GM23338 (cell line): ENCODE data around the gene RDH8. TPM values are rescaled to one million over a fixed set of nuclear protein-coding genes. Genes with fewer than 3 reads are reported as not detected.

Experiments used
- ATAC-seq: fragments of 200-7000 bp; cut with Tn5 transposase; 3 replicates; pipeline ENCODE4 v1.9.1; 2020
- DNase-seq: peaks from one replicate; pipeline ENCODE4 v3.0.0-alpha.2; 2015; ENCODE audit warnings: low spot score
- H2AFZ ChIP-seq: fragments of 200-600 bp; sonication (generic); 2 replicates; pipeline ENCODE4 v1.8.0; 2016; ENCODE audit warnings: antibody characterized with exemption, mild to moderate bottlenecking, moderate library complexity
- H3F3A ChIP-seq: fragments of 200-600 bp; sonication (generic); replicated peaks from 2 replicates; pipeline ENCODE4 v1.8.0; 2017; ENCODE audit warnings: antibody characterized with exemption, mixed run types, low read depth
- H3K27ac ChIP-seq: fragments of 200-600 bp; sonication (generic); 2 replicates; pipeline ENCODE4 v1.6.1; 2016; ENCODE audit warnings: low read depth
- H3K27me3 ChIP-seq: fragments of 200-600 bp; sonication (generic); 2 replicates; pipeline ENCODE4 v1.8.0; 2016; ENCODE audit warnings: mild to moderate bottlenecking, mixed run types, moderate library complexity; ENCODE audit not compliant: insufficient read depth
- H3K36me3 ChIP-seq: fragments of 200-600 bp; sonication (generic); 2 replicates; pipeline ENCODE4 v1.8.0; 2016; ENCODE audit warnings: mild to moderate bottlenecking; ENCODE audit not compliant: insufficient read depth
- H3K4me1 ChIP-seq: fragments of 200-600 bp; sonication (generic); 2 replicates; pipeline ENCODE4 v1.8.0; 2016; ENCODE audit warnings: mild to moderate bottlenecking, moderate library complexity; ENCODE audit not compliant: insufficient read depth
- H3K4me2 ChIP-seq: fragments of 200-600 bp; sonication (generic); 2 replicates; pipeline ENCODE4 v1.7.1; 2017; ENCODE audit warnings: mixed run types
- H3K4me3 ChIP-seq: fragments of 200-600 bp; sonication (generic); 2 replicates; pipeline ENCODE4 v1.6.1; 2016; ENCODE audit warnings: mixed run types
- H3K79me2 ChIP-seq: fragments of 200-600 bp; sonication (generic); replicated peaks from 2 replicates; pipeline ENCODE4 v1.8.0; 2017; ENCODE audit warnings: mild to moderate bottlenecking; ENCODE audit not compliant: insufficient read depth
- H3K9me2 ChIP-seq: fragments of 200-600 bp; sonication (generic); 2 replicates; pipeline ENCODE4 v1.8.0; 2017; ENCODE audit not compliant: insufficient read depth
- H4K20me1 ChIP-seq: fragments of 200-600 bp; sonication (generic); replicated peaks from 2 replicates; pipeline ENCODE4 v1.8.0; 2017; ENCODE audit warnings: mild to moderate bottlenecking; ENCODE audit not compliant: insufficient read depth
- H3K27ac Mint-ChIP-seq: 2 replicates; pipeline ENCODE4 v1.8.0; 2020; ENCODE audit warnings: inconsistent platforms, mild to moderate bottlenecking, moderate library complexity, mixed read lengths
- H3K27me3 Mint-ChIP-seq: 3 replicates; pipeline ENCODE4 v1.8.0; 2022; ENCODE audit warnings: low read depth, mild to moderate bottlenecking, moderate library complexity, mixed read lengths, inconsistent platforms; ENCODE audit not compliant: insufficient read depth, poor library complexity
- H3K36me3 Mint-ChIP-seq: 3 replicates; pipeline ENCODE4 v1.8.0; 2021; ENCODE audit warnings: low read depth, mild to moderate bottlenecking, inconsistent platforms, moderate library complexity, mixed read lengths
- H3K4me1 Mint-ChIP-seq: 3 replicates; pipeline ENCODE4 v1.8.0; 2020; ENCODE audit warnings: mild to moderate bottlenecking, inconsistent platforms, mixed read lengths
- H3K4me3 Mint-ChIP-seq: 3 replicates; pipeline ENCODE4 v1.8.0; 2021; ENCODE audit warnings: moderate library complexity, mild to moderate bottlenecking, inconsistent platforms, mixed read lengths
- H3K9me3 Mint-ChIP-seq: 3 replicates; pipeline ENCODE4 v1.8.0; 2020; ENCODE audit warnings: moderate library complexity, mild to moderate bottlenecking, inconsistent platforms, mixed read lengths
- CREB1 ChIP-seq: fragments of 250-450 bp; sonication (Bioruptor Pico); IDR thresholded peaks from 2 replicates; pipeline ENCODE4 v1.5.0; 2020; ENCODE audit warnings: low read depth, mild to moderate bottlenecking, moderate library complexity
- ETS1 ChIP-seq: IDR thresholded peaks from 2 replicates; pipeline ENCODE4 v1.6.1; 2016; ENCODE audit warnings: antibody characterized with exemption
- EZH2phosphoT487 ChIP-seq: fragments of 200-600 bp; sonication (generic); IDR thresholded peaks from one replicate; pipeline ENCODE4 v1.8.1; 2018; ENCODE audit warnings: antibody characterized with exemption; ENCODE audit not compliant: unreplicated experiment
- JUNB ChIP-seq: IDR thresholded peaks from one replicate; pipeline ENCODE4 v1.6.1; 2016; ENCODE audit warnings: antibody characterized with exemption; ENCODE audit not compliant: unreplicated experiment
- NANOG ChIP-seq: IDR thresholded peaks from 2 replicates; pipeline ENCODE4 v1.6.1; 2016; ENCODE audit warnings: antibody characterized with exemption, borderline replicate concordance
- POLR2AphosphoS5 ChIP-seq: IDR thresholded peaks from 2 replicates; pipeline ENCODE4 v1.6.1; 2016; ENCODE audit warnings: antibody characterized with exemption, low read depth
- REST ChIP-seq: IDR thresholded peaks from one replicate; pipeline ENCODE4 v1.6.1; 2018; ENCODE audit warnings: antibody characterized with exemption; ENCODE audit not compliant: unreplicated experiment
- STAT1 ChIP-seq: IDR thresholded peaks from one replicate; pipeline ENCODE4 v1.6.1; 2016; ENCODE audit warnings: antibody characterized with exemption; ENCODE audit not compliant: unreplicated experiment
- ZNF114 ChIP-seq: fragments of 250-450 bp; sonication (Bioruptor Pico); IDR thresholded peaks from 2 replicates; pipeline ENCODE4 v1.5.0; 2020; ENCODE audit warnings: mild to moderate bottlenecking, moderate library complexity
- ZNF331 ChIP-seq: fragments of 250-450 bp; sonication (Bioruptor Pico); IDR thresholded peaks from 2 replicates; pipeline ENCODE4 v1.5.0; 2020; ENCODE audit warnings: low read depth, mild to moderate bottlenecking, moderate library complexity
- polyA plus RNA-seq: library from polyadenylated mRNA; unstranded; fragments of >200 nt; fragmentation: Nextera tagmentation; extraction: Ambion mirVana; gene quantifications from 2 replicates; pipeline ENCODE4 v1.2.1, GENCODE V29; 2016
- total RNA-seq: library from RNA; depleted of rRNA; stranded (reverse); fragments of >200 nt; shearing (Covaris generic); gene quantifications from 2 replicates; pipeline ENCODE4 v1.2.3, GENCODE V29; 2014

RDH8 gene
- total and polyA plus RNA-seq, 2 experiments from 2014 or later, result not detected

GRCh38 chr19:10037809-10038208 is 24.5 kb downstream of the RDH8 start (continued):
- no peak for TF ChIP-seq JUNB
- no peak for TF ChIP-seq REST
- no peak for TF ChIP-seq ETS1
- TF ChIP-seq ZNF114, result no peak
- TF ChIP-seq STAT1, result no peak
- no peak for TF ChIP-seq NANOG

- H2AFZ ChIP-seq, result no peak overlapping the region
- H3K4me1 ChIP-seq, result no peaks in the 10 kb centered on the region
- no peaks in the 10 kb centered on the region; the same call in 1 of the 3 replicates for H3K36me3 Mint-ChIP-seq
- ATAC-seq (no peak), DNase-seq (peak; percentile 70)
- H3F3A ChIP-seq, result no peaks in the 10 kb centered on the region
- no peak overlapping the region for H3K4me3 Mint-ChIP-seq
- H3K79me2 ChIP-seq, result no peaks in the 10 kb centered on the region
- H3K27ac Mint-ChIP-seq, result no peak overlapping the region
- H3K27ac ChIP-seq, result no peak overlapping the region
- H3K27me3 Mint-ChIP-seq, result peaks cover 8% of the 10 kb centered on the region
- H3K27me3 ChIP-seq, result no peaks in the 10 kb centered on the region
- no peaks in the 10 kb centered on the region for H3K36me3 ChIP-seq
- H3K9me2 ChIP-seq, result no peaks in the 10 kb centered on the region
- H3K4me3 ChIP-seq, result no peak overlapping the region
- H4K20me1 ChIP-seq, result no peaks in the 10 kb centered on the region
- H3K4me1 Mint-ChIP-seq, result no peaks in the 10 kb centered on the region
- H3K4me2 ChIP-seq, result no peak overlapping the region
- H3K9me3 Mint-ChIP-seq, result peaks cover 46% of the 10 kb centered on the region
- TF ChIP-seq STAT1 (no peak), ETS1 (no peak), ZNF114 (no peak), EZH2phosphoT487 (no peak), POLR2AphosphoS5 (no peak), ZNF331 (CRISPR knock-in tag) (no peak), REST (no peak), CREB1 (no peak)
These were observed 30.1 kb downstream of the RDH8 start for GRCh38 chr19:10043286-10043927.
